H1 (cell line): ENCODE data around the gene APOC1. TPM values are rescaled to one million over a fixed set of nuclear protein-coding genes. Genes with fewer than 3 reads are reported as not detected.

Experiments used
- ASH2L ChIP-seq: fragments of 200-600, 300-600 bp; sonication (generic); IDR thresholded peaks from one replicate; pipeline ENCODE4 v1.7.1; 2017; ENCODE audit warnings: low read length
- CBX5 ChIP-seq: fragments of 300-800, 300-1000 bp; sonication (generic); IDR thresholded peaks from 2 replicates; pipeline ENCODE4 v1.7.1; 2016; ENCODE audit warnings: antibody characterized with exemption, low read length, low read depth
- CHD7 ChIP-seq: fragments of 300-600 bp; sonication (generic); IDR thresholded peaks from 2 replicates; pipeline ENCODE4 v1.7.1; 2012; ENCODE audit warnings: low read length, moderate library complexity, mild to moderate bottlenecking, inconsistent platforms; ENCODE audit not compliant: insufficient replicate concordance
- CREB1 ChIP-seq: IDR thresholded peaks from 2 replicates; pipeline ENCODE4 v1.6.1; 2012; ENCODE audit warnings: inconsistent platforms
- KDM1A ChIP-seq: fragments of 200-600, 300-600 bp; sonication (generic); IDR thresholded peaks from 2 replicates; pipeline ENCODE4 v1.7.1; 2016; ENCODE audit warnings: mild to moderate bottlenecking, low read length, borderline replicate concordance
- KDM4A ChIP-seq: IDR thresholded peaks from one replicate; pipeline ENCODE4 v1.7.1; 2012; ENCODE audit warnings: low read depth, mild to moderate bottlenecking, moderate library complexity, low read length, inconsistent platforms; ENCODE audit not compliant: severe bottlenecking
- SUZ12 ChIP-seq: fragments of 200-600 bp; sonication (generic); IDR thresholded peaks from 2 replicates; pipeline ENCODE4 v1.6.1; 2012; ENCODE audit warnings: mild to moderate bottlenecking, inconsistent platforms, low read length, moderate library complexity, mixed read lengths
- TAF1 ChIP-seq: IDR thresholded peaks from 2 replicates; pipeline ENCODE4 v1.6.1; 2011; ENCODE audit warnings: mild to moderate bottlenecking, low read depth, low read length
- YY1 ChIP-seq: IDR thresholded peaks from 2 replicates; pipeline ENCODE4 v1.6.1; 2011; ENCODE audit warnings: low read depth, mild to moderate bottlenecking, low read length
- ZNF274 ChIP-seq: IDR thresholded peaks from 2 replicates; pipeline ENCODE4 v1.7.0; 2012; ENCODE audit warnings: low read length, borderline replicate concordance; ENCODE audit errors: extremely low read depth
- polyA plus RNA-seq, 7 experiments: library from polyadenylated mRNA; depleted of rRNA in 3 of 7; stranded (reverse) in 5 of 7; unstranded in 2 of 7; fragments of >200 nt in 5 of 7; fragments of 200-250 nt in 2 of 7; gene quantifications; 1 replicate in 5 of 7; 2 replicates in 1 of 7; 4 replicates in 1 of 7; pipeline versions ENCODE4 v1.2.1 to v1.2.3, GENCODE V29; 2011 to 2013; ENCODE audit warnings: missing spikeins in 2 of 7, mixed read lengths in 2 of 7
- total RNA-seq: library from RNA; stranded (reverse); fragmentation: NEBNext Ultra II Directional; extraction: Animal tissue kit (Norgen Biotek cat#: 25700); gene quantifications from 2 replicates; pipeline ENCODE4 v1.2.1, GENCODE V29; 2021

APOC1 gene
- total and polyA plus RNA-seq, 2 of the 8 experiments (the other 6 are each of a cell fraction or from before 2014, with no cell fraction given), result 55.8 to 78.2 TPM

GRCh38 chr19:44954649-44955504 lies 40.5 kb downstream of the APOC1 start, which contains the start of gene CLPTM1 (continued):
- no peak for TF ChIP-seq CHD7
- peak; percentile 85 for TF ChIP-seq CREB1
- no peak for TF ChIP-seq ZNF274
- TF ChIP-seq YY1, result peak; percentile 87
- TF ChIP-seq KDM1A, result no peak
- TF ChIP-seq ASH2L, result peak; percentile 73
- TF ChIP-seq CBX5, result no peak
- no peak for TF ChIP-seq SUZ12
- TF ChIP-seq TAF1, result peak; percentile 79
- TF ChIP-seq KDM4A, result peak; percentile 30
